RCC 7860 (cell line): Measurements from ENCODE around the gene ZNF575.
"Not testable (repeated sequence)": the region's sequence is repeated elsewhere in the genome, so short reads cannot be mapped to it uniquely, and the experiment has no call there.

ENCODE experiments used
- DNase-seq: peaks from one replicate; pipeline ENCODE4 v3.0.0-alpha.2; 2015; ENCODE audit warnings: low spot score
- FAIRE-seq: peaks from 2 replicates; lab custom pipeline; 2012; peaks lifted over from hg19 to GRCh38; lab: Jason Lieb, UNC

Gene ZNF575

GRCh38 chr19:43510713-43511112 is 22.3 kb upstream of the ZNF575 start:
- DNase-seq (no peak), FAIRE-seq (no peak)

- no peak for FAIRE-seq
- no peak for DNase-seq
These were observed 21.7 kb upstream of the ZNF575 start for GRCh38 chr19:43511324-43511723.

- DNase-seq, FAIRE-seq: not testable (repeated sequence)
These were observed 20.6 kb upstream of the ZNF575 start for GRCh38 chr19:43512399-43512798.

- DNase-seq, result no peak
- FAIRE-seq, result no peak
These were observed 14.9 kb upstream of the ZNF575 start for GRCh38 chr19:43518051-43518450.

- DNase-seq (peak; percentile 58), FAIRE-seq (peak; percentile 24)
These were observed 13.4 kb upstream of the ZNF575 start for GRCh38 chr19:43519436-43520088.

GRCh38 chr19:43522929-43523328 is 10.1 kb upstream of the ZNF575 start:
- no peak for FAIRE-seq
- no peak for DNase-seq

GRCh38 chr19:43523696-43524095 is 9.3 kb upstream of the ZNF575 start:
- FAIRE-seq, DNase-seq: not testable (repeated sequence)

- FAIRE-seq (no peak), DNase-seq (no peak)
These were observed 7.8 kb upstream of the ZNF575 start for GRCh38 chr19:43524922-43525835.

- FAIRE-seq (no peak), DNase-seq (no peak)
These were observed 6.9 kb upstream of the ZNF575 start for GRCh38 chr19:43525836-43526771.

- DNase-seq (peak; percentile 10), FAIRE-seq (no peak)
These were observed 5.8 kb upstream of the ZNF575 start, which contains the start of gene ETHE1 for GRCh38 chr19:43526884-43527859. TSS of gene ETHE1 (minus strand) at chr19:43527201. CDS start at chr19:43527177, 24 bp downstream.

- FAIRE-seq (no peak), DNase-seq (peak; percentile 39)
These were observed 4.9 kb upstream of the ZNF575 start for GRCh38 chr19:43527860-43528622.

- no peak for DNase-seq
These were observed 422 bp upstream of the ZNF575 start for GRCh38 chr19:43532571-43532961.

GRCh38 chr19:43533546-43534304 is 737 bp downstream of the ZNF575 start:
- FAIRE-seq, result no peak
- peak; percentile 8 for DNase-seq

More at GRCh38 chr19:43532571-43532961, 422 bp upstream of the ZNF575 start:
- FAIRE-seq, result no peak

- FAIRE-seq (no peak), DNase-seq (no peak)
These were observed 1.4 kb downstream of the ZNF575 start for GRCh38 chr19:43534305-43534815.

GRCh38 chr19:43534816-43535761 is 2.1 kb downstream of the ZNF575 start:
- FAIRE-seq (no peak), DNase-seq (no peak)

- DNase-seq (no peak), FAIRE-seq (no peak)
These were observed 5.9 kb downstream of the ZNF575 start for GRCh38 chr19:43538922-43539321.

GRCh38 chr19:43540381-43540780 is 7.4 kb downstream of the ZNF575 start:
- DNase-seq (no peak), FAIRE-seq (no peak)
